Dermis microvascular lymphatic vessel endothelial cell (primary cell): ENCODE data around the gene ZNF606. TPM values are rescaled to one million over a fixed set of nuclear protein-coding genes. Genes with fewer than 3 reads are reported as not detected.
A peak's percentile ranks its signal among the peaks of the same experiment; 100 is the strongest.

ENCODE experiments used
- DNase-seq, 2 donors: peaks; one replicate each; pipeline versions ENCODE4 v3.0.0 to v3.0.0-alpha.2; 2010; ENCODE audit warnings: low read depth in 2 of 2
- total RNA-seq: library from RNA; depleted of rRNA; stranded (reverse); fragments of >200 nt; gene quantifications from 2 replicates; pipeline ENCODE4 v1.2.1, GENCODE V29; 2014

ZNF606 gene
- total RNA-seq, 1 donor from 2014 or later = 4.1 TPM

DNA sequence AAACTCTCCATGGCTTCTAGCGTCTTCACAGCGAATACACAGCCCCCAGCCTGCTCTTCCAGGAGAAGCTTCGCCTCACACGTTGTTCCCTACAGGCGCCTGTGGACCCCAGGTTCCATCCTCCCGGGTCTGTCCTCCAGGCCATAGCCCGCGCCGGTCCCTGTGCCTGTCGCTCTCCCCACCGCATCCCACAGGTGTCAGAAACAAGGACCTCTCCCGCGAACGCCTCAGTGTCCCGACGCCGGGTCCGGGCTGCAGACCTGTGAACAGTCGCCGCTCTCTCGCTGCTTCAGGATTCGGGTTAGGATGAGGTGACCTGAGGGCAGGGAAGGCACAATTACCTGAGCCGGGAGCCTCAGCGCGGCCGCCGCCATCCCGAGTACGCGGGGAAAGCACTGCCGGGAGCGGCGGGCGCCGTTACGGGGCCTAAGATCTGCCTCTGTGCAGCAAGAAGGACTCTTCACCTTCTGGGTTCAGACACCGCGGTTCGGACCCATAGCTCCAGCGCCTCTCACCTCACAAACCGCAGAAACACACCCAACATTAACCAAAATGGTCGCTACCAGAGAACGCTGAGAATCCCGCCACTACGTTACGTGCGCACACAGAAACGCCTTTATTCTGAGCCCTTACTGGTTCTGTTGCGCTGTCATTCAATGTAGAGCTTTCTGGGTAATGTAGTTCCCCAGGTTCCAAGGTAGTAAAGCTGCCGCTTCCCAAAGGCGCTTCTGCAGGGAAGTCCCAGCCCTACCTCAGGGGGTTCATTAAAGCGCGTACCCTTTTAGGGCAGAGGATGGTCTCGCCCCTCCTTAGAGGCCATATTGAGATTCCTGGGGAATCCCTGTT is 67.6 kb downstream of the ZNF606 start, which contains the start of gene ZNF418:
Gene ZNF418 (minus strand): TSS at position 583 of the 846 bp plus-strand sequence. CDS start 1,580 bp downstream, outside the sequence.
- DNase-seq = peak; percentile 65 to 82

DNA sequence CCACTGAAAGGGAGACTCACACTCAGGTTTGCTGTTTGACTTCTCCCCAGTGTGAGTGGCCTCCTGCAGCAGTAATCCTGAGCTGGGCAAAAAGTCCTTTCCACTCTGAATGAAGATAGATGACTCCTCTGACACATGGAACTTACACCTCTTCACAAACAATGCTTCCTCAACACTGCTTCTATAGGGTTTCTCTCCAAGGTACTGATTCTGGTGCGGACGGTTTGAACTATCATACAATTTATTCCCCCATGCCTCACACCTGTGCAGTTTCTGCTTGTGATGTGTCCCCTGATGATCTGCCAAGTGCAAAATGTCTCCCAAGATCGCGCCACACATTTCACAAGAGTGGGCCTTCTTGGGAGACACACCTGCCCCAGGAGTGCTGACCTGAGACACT is 75.0 kb downstream of the ZNF606 start:
- DNase-seq = no peak

Other genes with a start within 250 kb of the ZNF606 start
- 10.1 and 12.9 TPM in 2 replicates for gene ZNF586, start 233.1 kb downstream of the ZNF606 start, total RNA-seq
- gene ZNF552, start 187.9 kb downstream of the ZNF606 start, total RNA-seq = 7.2 and 7.5 TPM in 2 replicates
- 13.5 and 14.5 TPM in 2 replicates for gene ZNF587B, start 172.5 kb downstream of the ZNF606 start, total RNA-seq
- gene ZNF587, start 153.0 kb downstream of the ZNF606 start, total RNA-seq = 15.4 and 15.7 TPM in 2 replicates
- 2.3 and 4.0 TPM in 2 replicates for gene ZNF814, start 113.8 kb downstream of the ZNF606 start, total RNA-seq
- 9.4 and 9.6 TPM in 2 replicates for gene ZNF417, start 86.2 kb downstream of the ZNF606 start, total RNA-seq
- gene ZNF418, start 67.4 kb downstream of the ZNF606 start, total RNA-seq = 1.4 and 2.3 TPM in 2 replicates
- 3.3 and 5.2 TPM in 2 replicates for gene ZNF256, start 55.1 kb downstream of the ZNF606 start, total RNA-seq
- 0.13 TPM in 2 replicates for gene C19orf18, start 28.3 kb downstream of the ZNF606 start, total RNA-seq
- not detected in 2 replicates for gene ZSCAN1, start 31.2 kb upstream of the ZNF606 start, total RNA-seq
- 0.64 and 1.8 TPM in 2 replicates for gene ZNF135, start 56.5 kb upstream of the ZNF606 start, total RNA-seq
- gene ZSCAN18, start 95.4 kb upstream of the ZNF606 start, total RNA-seq = 10.5 and 25.8 TPM in 2 replicates
- gene ZNF329, start 148.0 kb upstream of the ZNF606 start, total RNA-seq = 7.3 and 10.1 TPM in 2 replicates
- 9.6 and 13.5 TPM in 2 replicates for gene ZNF274, start 180.2 kb upstream of the ZNF606 start, total RNA-seq
- gene ZNF544, start 226.1 kb upstream of the ZNF606 start, total RNA-seq = 39.0 and 47.8 TPM in 2 replicates